Parathyroid adenoma (tissue), 2 donors: ENCODE data around the gene DLG2.

Source experiments
- H2AFZ ChIP-seq: fragments of 300-600 bp; sonication (generic); one replicate; pipeline ENCODE4 v1.7.0; 2017; ENCODE audit warnings: antibody characterized with exemption, mild to moderate bottlenecking
- H3K27ac ChIP-seq: fragments of 300-600 bp; sonication (generic); one replicate; pipeline ENCODE4 v1.7.0; 2017
- H3K27me3 ChIP-seq: fragments of 300-600 bp; sonication (generic); one replicate; pipeline ENCODE4 v1.7.0; 2017; ENCODE audit warnings: low read length; ENCODE audit not compliant: control insufficient read depth, insufficient read depth
- H3K36me3 ChIP-seq: fragments of 300-600 bp; sonication (generic); one replicate; pipeline ENCODE4 v1.7.0; 2017; ENCODE audit warnings: low read length; ENCODE audit not compliant: control insufficient read depth, insufficient read depth
- H3K4me1 ChIP-seq: fragments of 300-600 bp; sonication (generic); one replicate; pipeline ENCODE4 v1.7.0; 2017; ENCODE audit warnings: control low read depth
- H3K4me2 ChIP-seq: fragments of 300-600 bp; sonication (generic); one replicate; pipeline ENCODE4 v1.7.0; 2017; ENCODE audit warnings: low read length
- H3K4me3 ChIP-seq: fragments of 300-600 bp; sonication (generic); one replicate; pipeline ENCODE4 v1.7.0; 2017; ENCODE audit warnings: low read depth, low read length
- H3K79me2 ChIP-seq: fragments of 300-600 bp; sonication (generic); one replicate; pipeline ENCODE4 v1.7.0; 2017; ENCODE audit warnings: control low read depth
- H3K9ac ChIP-seq: fragments of 300-600 bp; sonication (generic); one replicate; pipeline ENCODE4 v1.7.0; 2017; ENCODE audit warnings: mild to moderate bottlenecking
- H3K9me3 ChIP-seq: fragments of 300-600 bp; sonication (generic); one replicate; pipeline ENCODE4 v1.7.0; 2017; ENCODE audit warnings: low read length; ENCODE audit not compliant: control insufficient read depth
- CTCF ChIP-seq: fragments of 300-600 bp; sonication (generic); IDR thresholded peaks from one replicate; pipeline ENCODE4 v1.7.0; 2017; ENCODE audit warnings: antibody characterized with exemption, mild to moderate bottlenecking
- donor health status: primary hyperparathyroidism.

Gene DLG2

DNA sequence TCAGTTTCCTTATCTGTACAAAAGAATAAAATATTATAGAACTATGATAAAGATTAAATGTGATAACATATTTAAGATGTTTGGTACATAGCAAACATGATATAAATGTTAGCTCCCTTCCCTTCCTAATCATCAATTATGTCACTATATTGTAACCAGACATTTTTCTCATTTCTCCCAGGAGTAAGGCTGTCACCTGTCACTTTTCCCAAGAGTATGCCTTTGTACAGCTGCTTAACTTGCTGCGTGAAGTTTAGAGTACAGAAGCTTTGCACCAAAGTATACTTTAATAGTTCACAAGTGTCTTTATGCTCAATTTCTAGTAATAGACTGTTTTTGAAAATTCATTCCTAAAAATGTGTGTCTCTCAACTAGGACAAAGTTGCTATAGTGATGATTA is 186.9 kb downstream of the DLG2 start:
- H3K27me3 ChIP-seq: no peaks in the 10 kb centered on the region
- no peak overlapping the region for H3K27ac ChIP-seq
- H3K4me2 ChIP-seq: no peak overlapping the region
- H3K9ac ChIP-seq: no peak overlapping the region
- no peak overlapping the region for H2AFZ ChIP-seq
- H3K4me3 ChIP-seq: no peak overlapping the region
- no peaks in the 10 kb centered on the region for H3K79me2 ChIP-seq
- TF ChIP-seq CTCF: no peak
- H3K36me3 ChIP-seq: no peaks in the 10 kb centered on the region
- H3K4me1 ChIP-seq: no peaks in the 10 kb centered on the region
- no peaks in the 10 kb centered on the region for H3K9me3 ChIP-seq

GRCh38 chr11:85438328-85438727 is 188.8 kb downstream of the DLG2 start:
- no peaks in the 10 kb centered on the region for H3K27me3 ChIP-seq
- H3K9me3 ChIP-seq: no peaks in the 10 kb centered on the region
- no peak overlapping the region for H3K4me2 ChIP-seq
- TF ChIP-seq CTCF: no peak
- H3K4me1 ChIP-seq: no peaks in the 10 kb centered on the region
- H3K4me3 ChIP-seq: no peak overlapping the region
- no peak overlapping the region for H2AFZ ChIP-seq
- no peaks in the 10 kb centered on the region for H3K79me2 ChIP-seq
- no peak overlapping the region for H3K9ac ChIP-seq
- H3K27ac ChIP-seq: no peak overlapping the region
- no peaks in the 10 kb centered on the region for H3K36me3 ChIP-seq

- Histone ChIP-seq H3K4me3 (no peak overlapping the region), H3K79me2 (no peaks in the 10 kb centered on the region), H3K9ac (no peak overlapping the region), H3K9me3 (no peaks in the 10 kb centered on the region), H3K36me3 (no peaks in the 10 kb centered on the region), H3K4me2 (no peak overlapping the region), H3K27ac (no peak overlapping the region), H2AFZ (no peak overlapping the region), H3K4me1 (no peaks in the 10 kb centered on the region), H3K27me3 (no peaks in the 10 kb centered on the region)
- TF ChIP-seq CTCF: no peak
These were observed 195.8 kb downstream of the DLG2 start for GRCh38 chr11:85431319-85431718.

DNA sequence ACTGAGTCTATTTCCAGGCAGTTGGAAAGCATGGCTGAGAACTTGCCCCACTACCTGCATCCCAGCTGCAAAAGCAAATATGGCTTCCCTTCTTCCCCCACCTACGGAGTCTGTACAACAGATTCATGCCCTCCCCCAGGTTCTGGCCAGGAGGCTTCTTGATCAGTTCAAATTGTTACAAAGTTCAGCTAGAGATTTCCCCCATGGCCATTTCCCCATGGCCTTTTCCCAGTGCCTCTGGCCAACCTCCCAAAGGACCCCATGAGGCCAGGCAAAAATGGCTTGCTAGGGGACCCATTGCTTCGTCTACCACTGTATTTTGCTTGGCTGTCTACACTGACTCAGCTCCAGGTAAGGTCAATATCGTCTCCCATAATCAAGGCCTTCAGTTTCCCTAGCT is 203.3 kb downstream of the DLG2 start:
- Histone ChIP-seq H3K36me3 (no peaks in the 10 kb centered on the region), H3K27me3 (no peaks in the 10 kb centered on the region), H3K4me3 (no peak overlapping the region), H2AFZ (no peak overlapping the region), H3K4me1 (no peaks in the 10 kb centered on the region), H3K27ac (no peak overlapping the region), H3K9ac (no peak overlapping the region), H3K9me3 (no peaks in the 10 kb centered on the region), H3K4me2 (no peak overlapping the region), H3K79me2 (no peaks in the 10 kb centered on the region)
- no peak for TF ChIP-seq CTCF

- H3K36me3 ChIP-seq: no peaks in the 10 kb centered on the region
- no peak overlapping the region for H3K4me2 ChIP-seq
- H3K9ac ChIP-seq: no peak overlapping the region
- H3K27me3 ChIP-seq: no peaks in the 10 kb centered on the region
- H3K9me3 ChIP-seq: no peaks in the 10 kb centered on the region
- H3K4me1 ChIP-seq: no peaks in the 10 kb centered on the region
- no peak overlapping the region for H3K27ac ChIP-seq
- no peak overlapping the region for H3K4me3 ChIP-seq
- no peak overlapping the region for H2AFZ ChIP-seq
- H3K79me2 ChIP-seq: no peaks in the 10 kb centered on the region
- no peak for TF ChIP-seq CTCF
These were observed 203.8 kb downstream of the DLG2 start for GRCh38 chr11:85423316-85423715.
